Retinal pigment epithelial cell (primary cell): ENCODE data around the gene SRPK1.

ENCODE experiments used
- DNase-seq: peaks from one replicate; pipeline ENCODE4 v3.0.0-alpha.2; 2010; ENCODE audit warnings: low read depth
- H3K4me3 ChIP-seq: 2 replicates; pipeline ENCODE4 v1.5.1; 2011; ENCODE audit warnings: mild to moderate bottlenecking, low read length, control low read depth, moderate library complexity
- CTCF ChIP-seq: conservative IDR thresholded peaks from 2 replicates; pipeline ENCODE4 v1.5.1; 2011; ENCODE audit warnings: low read depth, low read length, control low read depth, inconsistent platforms

Gene SRPK1

GRCh38 chr6:35844290-35844689 is 76.6 kb downstream of the SRPK1 start:
- no peak for TF ChIP-seq CTCF
- H3K4me3 ChIP-seq: no peak overlapping the region
- no peak for DNase-seq

DNA sequence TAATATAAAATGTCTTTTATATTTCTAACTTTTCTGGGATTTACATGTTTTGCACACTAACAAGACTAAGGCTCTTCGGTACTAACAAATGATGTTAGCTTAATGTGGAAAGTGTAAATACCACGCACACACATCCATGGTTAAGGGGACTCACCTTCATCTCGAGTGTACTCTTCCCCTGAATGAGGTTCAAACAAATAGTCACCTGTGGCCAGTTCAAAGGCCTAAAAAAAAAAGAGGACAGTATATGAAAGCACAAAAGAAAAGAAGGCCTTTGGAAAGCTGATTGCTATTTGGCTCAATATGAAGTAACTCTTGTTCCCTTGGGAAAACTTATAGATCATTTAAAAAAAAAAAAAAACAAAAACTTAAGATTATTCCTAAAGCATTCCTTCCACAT is 78.5 kb downstream of the SRPK1 start:
- no peak for TF ChIP-seq CTCF
- no peak for DNase-seq

DNA sequence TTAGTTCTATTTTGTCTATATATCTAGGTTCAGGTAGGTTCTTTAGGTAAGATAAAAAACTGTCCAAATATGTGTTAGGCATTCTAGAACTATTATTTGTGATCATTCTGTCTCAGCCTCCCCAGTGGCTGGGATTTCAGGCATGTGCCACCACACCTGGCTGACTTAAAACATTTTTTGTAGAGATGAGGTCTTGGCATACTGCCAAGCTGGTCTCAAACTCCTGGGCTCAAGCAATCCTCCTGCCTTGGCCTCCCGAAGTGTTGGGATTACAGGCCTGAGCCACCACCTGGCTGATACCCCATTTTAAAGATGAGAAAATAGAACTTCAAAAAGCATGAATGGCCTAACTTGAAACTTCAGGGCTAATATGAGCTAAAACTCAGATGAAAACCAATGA is 81.9 kb downstream of the SRPK1 start:
- TF ChIP-seq CTCF: no peak
- H3K4me3 ChIP-seq: no peak overlapping the region
- no peak for DNase-seq

More for the DNA sequence above, 78.5 kb downstream of the SRPK1 start:
- H3K4me3 ChIP-seq: no peak overlapping the region

DNA sequence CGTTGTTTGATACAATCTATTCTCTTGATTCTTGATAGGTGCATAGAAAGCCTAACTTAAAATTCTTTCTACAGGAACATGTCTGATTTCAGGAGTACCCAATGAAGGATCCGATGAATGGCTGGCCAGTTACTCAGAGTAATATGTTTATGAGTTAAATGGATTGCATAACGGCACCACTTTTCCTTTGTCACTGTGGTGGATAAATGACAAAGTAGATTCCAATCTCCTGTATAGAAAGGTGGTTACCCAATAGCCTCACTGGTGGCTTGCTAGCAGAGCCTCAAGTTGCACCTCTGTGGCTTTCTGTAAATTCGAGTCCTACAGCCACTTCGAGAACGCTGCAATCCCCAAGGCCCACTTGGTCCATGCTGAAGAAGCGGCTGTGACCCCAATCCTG is 87.4 kb downstream of the SRPK1 start:
- TF ChIP-seq CTCF: no peak
- H3K4me3 ChIP-seq: no peak overlapping the region
- no peak for DNase-seq

GRCh38 chr6:35831257-35832007 is 89.5 kb downstream of the SRPK1 start:
- no peak overlapping the region for H3K4me3 ChIP-seq
- DNase-seq: no peak
- TF ChIP-seq CTCF: no peak

- TF ChIP-seq CTCF: no peak
- H3K4me3 ChIP-seq: no peak overlapping the region
- no peak for DNase-seq
These were observed 91.6 kb downstream of the SRPK1 start for GRCh38 chr6:35829306-35829705.

DNA sequence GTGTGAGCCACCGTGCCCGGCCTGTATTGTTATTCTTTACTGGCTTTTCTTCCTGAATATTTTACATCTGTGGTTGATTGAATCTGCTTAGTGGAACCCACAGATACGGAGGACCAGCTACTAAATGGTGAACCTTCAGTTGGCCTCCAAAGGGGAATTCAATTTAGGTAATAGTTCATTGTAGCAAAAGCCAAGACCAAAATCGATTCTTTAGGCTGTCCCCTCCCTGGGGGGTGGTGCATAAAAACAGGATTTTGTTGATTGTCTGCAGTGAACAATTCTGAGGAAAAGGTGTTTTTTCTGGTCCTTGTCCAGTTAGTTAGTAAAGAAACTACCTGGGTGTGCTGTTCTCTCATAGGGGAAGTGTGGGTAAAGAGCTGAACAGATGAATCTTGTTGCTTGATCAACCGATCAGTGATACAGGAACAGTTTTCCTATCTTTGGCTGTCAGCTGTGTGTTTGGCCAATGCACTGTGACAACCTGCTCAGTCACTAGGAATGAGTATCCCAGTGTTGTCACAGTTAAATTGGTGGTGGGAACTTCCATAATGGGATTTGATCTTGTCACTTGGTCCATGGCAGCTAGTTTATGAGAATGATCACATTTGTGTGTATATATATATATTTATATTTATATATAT is 96.2 kb downstream of the SRPK1 start:
- no peak for DNase-seq
- no peak for TF ChIP-seq CTCF
- no peak overlapping the region for H3K4me3 ChIP-seq
